NCI-H69 (cell line): ENCODE data around the gene SH3BP2.
"Not testable (repeated sequence)": the region's sequence is repeated elsewhere in the genome, so short reads cannot be mapped to it uniquely, and the experiment has no call there.

ENCODE experiments used
- DNase-seq: peaks from one replicate; lab custom pipeline; 2025; lab: John Stamatoyannopoulos, UW

Gene SH3BP2

GRCh38 chr4:2762486-2763370 lies 30.2 kb upstream of the SH3BP2 start:
- not testable (repeated sequence) for DNase-seq

- DNase-seq, result no peak
These were observed 29.3 kb upstream of the SH3BP2 start for GRCh38 chr4:2763511-2763967.

GRCh38 chr4:2765832-2766526 lies 26.9 kb upstream of the SH3BP2 start:
- no peak for DNase-seq

GRCh38 chr4:2767046-2767704 lies 25.7 kb upstream of the SH3BP2 start:
- DNase-seq, result no peak

- no peak for DNase-seq
These were observed 25.2 kb upstream of the SH3BP2 start for GRCh38 chr4:2767705-2768074.

- no peak for DNase-seq
These were observed 24.8 kb upstream of the SH3BP2 start for GRCh38 chr4:2768124-2768523.

GRCh38 chr4:2768921-2769336 lies 24.0 kb upstream of the SH3BP2 start:
- DNase-seq, result no peak

- no peak for DNase-seq
These were observed 21.6 kb upstream of the SH3BP2 start for GRCh38 chr4:2771264-2771663.

GRCh38 chr4:2780643-2781042 lies 12.2 kb upstream of the SH3BP2 start:
- not testable (repeated sequence) for DNase-seq

GRCh38 chr4:2781911-2782310 lies 11.0 kb upstream of the SH3BP2 start:
- DNase-seq, result no peak

- DNase-seq, result no peak
These were observed 9.1 kb upstream of the SH3BP2 start for GRCh38 chr4:2783790-2784189.

- no peak for DNase-seq
These were observed 7.3 kb upstream of the SH3BP2 start for GRCh38 chr4:2785613-2786012.

- DNase-seq, result no peak
These were observed 6.7 kb upstream of the SH3BP2 start for GRCh38 chr4:2786152-2786671.

- no peak for DNase-seq
These were observed 6.1 kb upstream of the SH3BP2 start for GRCh38 chr4:2786794-2787229.

GRCh38 chr4:2787230-2788100 lies 5.4 kb upstream of the SH3BP2 start:
- DNase-seq, result no peak

GRCh38 chr4:2788101-2788500 lies 4.8 kb upstream of the SH3BP2 start:
- no peak for DNase-seq

GRCh38 chr4:2788532-2789103 lies 4.3 kb upstream of the SH3BP2 start:
- DNase-seq, result no peak

GRCh38 chr4:2789351-2789750 lies 3.5 kb upstream of the SH3BP2 start:
- DNase-seq, result no peak

- no peak for DNase-seq
These were observed 2.9 kb upstream of the SH3BP2 start for GRCh38 chr4:2789793-2790582.
